Lower leg skin (tissue), 4 donors: ENCODE measurements around the gene ABRACL. TPM values are rescaled to one million over a fixed set of nuclear protein-coding genes. Genes with fewer than 3 reads are reported as not detected.
"Not testable (repeated sequence)": the region's sequence is repeated elsewhere in the genome, so short reads cannot be mapped to it uniquely, and the experiment has no call there.

Source experiments
- DNase-seq, 2 donors: peaks; one replicate each; pipeline ENCODE4 v3.0.0-alpha.2; 2019; ENCODE audit warnings: low spot score in 2 of 2
- H3K4me3 ChIP-seq: fragments of 200-600 bp; sonication (generic); 2 replicates; pipeline ENCODE4 v1.5.1; 2017; ENCODE audit warnings: mild to moderate bottlenecking, low read depth; ENCODE audit not compliant: poor library complexity, severe bottlenecking
- CTCF ChIP-seq, 3 donors: fragments of 450-650 bp; IDR thresholded peaks; one replicate each; pipeline ENCODE4 v1.5.1; 2016; ENCODE audit warnings: antibody characterized with exemption in 3 of 3, mild to moderate bottlenecking in 3 of 3, moderate library complexity in 2 of 3
- POLR2A ChIP-seq, 2 donors: fragments of 450-650 bp; IDR thresholded peaks; one replicate each; pipeline ENCODE4 v1.6.1; 2016 to 2017; ENCODE audit warnings: antibody characterized with exemption in 2 of 2, mild to moderate bottlenecking in 1 of 2, moderate library complexity in 1 of 2
- WGBS, 2 donors: methylation state at CpG; one replicate each; pipeline ENCODE4 v1.1.5; 2018; 5-methylcytosine and 5-hydroxymethylcytosine counted together
- intact Hi-C: fragments of 100-400 bp; cut with DNase I; formaldehyde crosslinking; loops from one replicate; pipeline ENCODE4 v1.15.0; 2023; ENCODE audit warnings: low total_unique reads
- total RNA-seq, 4 donors: library from RNA; depleted of rRNA; stranded (reverse); fragments of >200 nt; gene quantifications; one replicate each; pipeline ENCODE4 v1.1.0, GENCODE V29; 2016

The ABRACL gene
- total RNA-seq, 4 donors from 2014 or later, result 8.8 to 23.0 (median 12.2) TPM

GRCh38 chr6:139047677-139048076 is 19.1 kb downstream of the ABRACL start:
- WGBS, 2 donors, result 60% methylated on average over 3 of the region's 3 CpGs
- no peak for DNase-seq
- intact Hi-C loops, result no loop called here
- H3K4me3 ChIP-seq, result no peak overlapping the region
- no peak for TF ChIP-seq CTCF (IDR thresholded peaks at IDR 0.05)
- TF ChIP-seq POLR2A (IDR thresholded peaks at IDR 0.05), result no peak

GRCh38 chr6:139048912-139049311 is 20.4 kb downstream of the ABRACL start:
- H3K4me3 ChIP-seq, intact Hi-C loops, DNase-seq: not testable (repeated sequence)
- WGBS, 2 donors, result 71 to 75% methylated on average over 4 of the region's 4 CpGs

GRCh38 chr6:139050131-139050769 is 21.7 kb downstream of the ABRACL start:
- WGBS, 2 donors, result 68 to 80% methylated on average over 5 of the region's 5 CpGs

GRCh38 chr6:139050770-139051313 is 22.3 kb downstream of the ABRACL start:
- 91 to 92% methylated on average over 5 of the region's 5 CpGs for WGBS, 2 donors
- DNase-seq, result no peak
- no peak for TF ChIP-seq POLR2A (IDR thresholded peaks at IDR 0.05)
- intact Hi-C loops, result no loop called here
- H3K4me3 ChIP-seq, result no peak overlapping the region

More at GRCh38 chr6:139050131-139050769, 21.7 kb downstream of the ABRACL start:
- H3K4me3 ChIP-seq, DNase-seq, intact Hi-C loops: not testable (repeated sequence)

GRCh38 chr6:139051396-139052060 is 23.0 kb downstream of the ABRACL start:
- DNase-seq, result no peak
- TF ChIP-seq CTCF (IDR thresholded peaks at IDR 0.05) (no peak), POLR2A (IDR thresholded peaks at IDR 0.05) (no peak)
- 68 to 69% methylated on average over 5 of the region's 5 CpGs for WGBS, 2 donors
- no peak overlapping the region for H3K4me3 ChIP-seq
- intact Hi-C loops, result no loop called here

- TF ChIP-seq CTCF (IDR thresholded peaks at IDR 0.05), result no peak
- no peak for TF ChIP-seq POLR2A (IDR thresholded peaks at IDR 0.05)
- intact Hi-C loops, result no loop called here
- WGBS, 2 donors, result 65 to 66% methylated on average over 3 of the region's 3 CpGs
- DNase-seq, result no peak
- no peak overlapping the region for H3K4me3 ChIP-seq
These were observed 24.8 kb downstream of the ABRACL start for GRCh38 chr6:139053382-139053781.

GRCh38 chr6:139054001-139054400 is 25.5 kb downstream of the ABRACL start:
- intact Hi-C loops, result no loop called here
- WGBS, 2 donors, result 88 to 94% methylated on average over 3 of the region's 3 CpGs
- H3K4me3 ChIP-seq, result no peak overlapping the region

More at GRCh38 chr6:139054001-139054400, 25.5 kb downstream of the ABRACL start:
- TF ChIP-seq POLR2A (IDR thresholded peaks at IDR 0.05) (no peak), CTCF (IDR thresholded peaks at IDR 0.05) (no peak)
- no peak for DNase-seq
